Measurements from ENCODE around the gene SASH1. TPM values are rescaled to one million over a fixed set of nuclear protein-coding genes. Genes with fewer than 3 reads are reported as not detected.

SASH1 gene
- total and polyA plus RNA-seq, 8 donors: 5.8 to 82.6 (median 16.3) TPM

DNA sequence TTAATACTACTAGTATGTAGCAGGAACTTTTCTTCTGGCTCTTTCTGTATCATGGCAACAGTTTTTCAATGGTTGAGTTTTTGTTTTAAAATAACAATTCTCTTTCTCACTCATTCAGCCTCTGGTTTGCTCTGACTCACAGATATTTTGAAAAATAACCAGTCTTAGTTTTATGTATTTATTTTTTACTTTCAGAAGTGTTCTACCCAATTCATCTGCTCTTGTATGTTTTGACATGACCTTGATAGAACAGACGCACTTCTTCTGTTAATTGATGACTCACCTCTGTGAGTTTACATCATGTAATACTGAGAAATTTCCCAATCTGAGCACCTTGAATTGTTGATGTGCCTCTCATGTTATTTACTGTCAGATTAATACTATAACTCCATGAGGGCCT lies 178.9 kb downstream of the SASH1 start:
- H3K27ac ChIP-seq: peak overlapping the region in 4 of 5 donors; percentile 17 to 61 (median 46)
- WGBS, 5 donors: 38 to 64% (median 47%) methylated on average over 1 of the region's 1 CpG

GRCh38 chr6:148523048-148523447 lies 180.4 kb downstream of the SASH1 start:
- DNase-seq: no peak
- intact Hi-C loops (cut with DNase I; ENCODE audit: low total_unique reads): no loop called here
- TF ChIP-seq POLR2AphosphoS5 (IDR thresholded peaks at IDR 0.05): no peak
- TF ChIP-seq POLR2A (IDR thresholded peaks at IDR 0.05): no peak
- TF ChIP-seq EP300 (IDR thresholded peaks at IDR 0.05): no peak
- TF ChIP-seq, protein P1, sequence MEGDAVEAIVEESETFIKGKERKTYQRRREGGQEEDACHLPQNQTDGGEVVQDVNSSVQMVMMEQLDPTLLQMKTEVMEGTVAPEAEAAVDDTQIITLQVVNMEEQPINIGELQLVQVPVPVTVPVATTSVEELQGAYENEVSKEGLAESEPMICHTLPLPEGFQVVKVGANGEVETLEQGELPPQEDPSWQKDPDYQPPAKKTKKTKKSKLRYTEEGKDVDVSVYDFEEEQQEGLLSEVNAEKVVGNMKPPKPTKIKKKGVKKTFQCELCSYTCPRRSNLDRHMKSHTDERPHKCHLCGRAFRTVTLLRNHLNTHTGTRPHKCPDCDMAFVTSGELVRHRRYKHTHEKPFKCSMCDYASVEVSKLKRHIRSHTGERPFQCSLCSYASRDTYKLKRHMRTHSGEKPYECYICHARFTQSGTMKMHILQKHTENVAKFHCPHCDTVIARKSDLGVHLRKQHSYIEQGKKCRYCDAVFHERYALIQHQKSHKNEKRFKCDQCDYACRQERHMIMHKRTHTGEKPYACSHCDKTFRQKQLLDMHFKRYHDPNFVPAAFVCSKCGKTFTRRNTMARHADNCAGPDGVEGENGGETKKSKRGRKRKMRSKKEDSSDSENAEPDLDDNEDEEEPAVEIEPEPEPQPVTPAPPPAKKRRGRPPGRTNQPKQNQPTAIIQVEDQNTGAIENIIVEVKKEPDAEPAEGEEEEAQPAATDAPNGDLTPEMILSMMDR (IDR thresholded peaks at IDR 0.05): no peak

More for the DNA sequence above, 178.9 kb downstream of the SASH1 start:
- Histone ChIP-seq H3K36me3 (peaks cover 8 to 49% (median 38%) of the 10 kb centered on the region in 4 donors), H3K27me3 (no peaks in the 10 kb centered on the region), H3K4me1 (peaks cover 3 to 22% (median 11%) of the 10 kb centered on the region in 4 donors), H3K9me3 (no peaks in the 10 kb centered on the region), H3K4me3 (no peak overlapping the region)
- DNase-seq: no peak
- intact Hi-C loops (cut with DNase I; ENCODE audit: low total_unique reads): no loop called here
- TF ChIP-seq, protein P1 (IDR thresholded peaks at IDR 0.05): no peak
- TF ChIP-seq POLR2AphosphoS5 (IDR thresholded peaks at IDR 0.05) (no peak), EP300 (IDR thresholded peaks at IDR 0.05) (no peak), POLR2A (IDR thresholded peaks at IDR 0.05) (no peak)

DNA sequence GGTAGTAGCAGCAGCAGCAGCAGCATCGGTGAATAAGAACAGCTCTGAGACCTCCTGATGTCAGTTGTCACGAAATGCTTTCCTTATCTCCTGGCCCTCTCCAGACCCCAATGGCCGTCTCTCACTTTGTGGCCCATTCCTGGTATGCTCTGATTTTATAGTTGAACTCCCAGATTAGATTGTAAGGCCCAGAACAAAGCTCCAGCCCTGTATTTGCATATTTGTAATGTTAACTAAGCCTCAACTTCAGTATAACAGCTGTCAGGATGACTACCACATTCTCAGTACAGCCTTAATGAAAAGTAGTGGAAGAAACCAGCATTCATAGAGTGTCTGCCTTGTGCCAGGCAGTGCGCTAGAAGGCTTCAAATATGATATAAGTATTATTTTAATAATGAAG lies 180.9 kb downstream of the SASH1 start:
- Histone ChIP-seq H3K27me3 (no peaks in the 10 kb centered on the region), H3K36me3 (peaks cover 18 to 53% (median 44%) of the 10 kb centered on the region in 4 donors), H3K4me1 (peaks cover 3 to 22% (median 11%) of the 10 kb centered on the region in 4 donors), H3K27ac (peak overlapping the region in 3 of 5 donors; percentile 13 to 20 (median 14)), H3K4me3 (no peak overlapping the region), H3K9me3 (no peaks in the 10 kb centered on the region)
- TF ChIP-seq POLR2AphosphoS5 (IDR thresholded peaks at IDR 0.05) (no peak), EP300 (IDR thresholded peaks at IDR 0.05) (no peak), POLR2A (IDR thresholded peaks at IDR 0.05) (no peak)
- TF ChIP-seq, protein P1 (IDR thresholded peaks at IDR 0.05): no peak
- intact Hi-C loops (cut with DNase I; ENCODE audit: low total_unique reads): no loop called here
- WGBS, 5 donors: 63 to 85% (median 77%) methylated on average over 4 of the region's 4 CpGs
- DNase-seq: no peak

More at GRCh38 chr6:148523048-148523447, 180.4 kb downstream of the SASH1 start:
- Histone ChIP-seq H3K4me1 (peaks cover 3 to 22% (median 11%) of the 10 kb centered on the region in 4 donors), H3K27me3 (no peaks in the 10 kb centered on the region), H3K36me3 (peaks cover 14 to 48% (median 39%) of the 10 kb centered on the region in 4 donors), H3K4me3 (no peak overlapping the region), H3K9me3 (no peaks in the 10 kb centered on the region), H3K27ac (peak overlapping the region in 3 of 5 donors; percentile 13 to 20 (median 14))
- WGBS, 5 donors: 78 to 93% (median 90%) methylated on average over 2 of the region's 2 CpGs

DNA sequence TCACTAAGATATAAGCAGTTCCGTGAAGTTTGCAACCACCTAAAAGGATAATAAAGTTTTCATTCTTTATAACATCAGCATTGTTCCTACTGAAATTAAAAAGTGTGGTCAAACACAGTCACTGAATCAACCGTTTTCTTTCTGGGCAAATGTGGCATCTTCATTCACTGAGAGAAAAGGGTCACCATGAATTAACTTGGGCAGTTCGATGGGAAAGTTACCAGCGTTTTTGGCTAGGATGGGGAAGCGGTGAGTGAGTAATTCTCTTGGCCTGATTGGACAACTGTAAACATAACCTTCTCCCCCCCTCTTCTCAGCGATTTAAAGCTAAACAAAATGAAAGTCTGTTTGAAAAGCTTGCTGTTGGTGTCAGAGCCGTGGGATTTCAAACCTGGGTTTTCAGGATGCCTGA lies 181.8 kb downstream of the SASH1 start:
- Histone ChIP-seq H3K27ac (peak overlapping the region in 4 of 5 donors; percentile 55 to 78 (median 74)), H3K4me1 (peaks cover 3 to 22% (median 11%) of the 10 kb centered on the region in 4 donors), H3K9me3 (no peaks in the 10 kb centered on the region), H3K4me3 (peak overlapping the region in 2 of 4 donors; percentile 17), H3K27me3 (no peaks in the 10 kb centered on the region), H3K36me3 (peaks cover 18 to 54% (median 49%) of the 10 kb centered on the region in 4 donors)
- WGBS, 5 donors: 52 to 67% (median 57%) methylated on average over 7 of the region's 7 CpGs
- DNase-seq: peak in 1 of 2 donors; percentile 47
- TF ChIP-seq POLR2AphosphoS5 (IDR thresholded peaks at IDR 0.05) (no peak), EP300 (IDR thresholded peaks at IDR 0.05) (no peak), POLR2A (IDR thresholded peaks at IDR 0.05) (no peak)
- TF ChIP-seq, protein P1 (IDR thresholded peaks at IDR 0.05): no peak
- intact Hi-C loops (cut with DNase I; ENCODE audit: low total_unique reads): no loop called here
